Neutrophil (primary cell): ENCODE results near the gene MRS2.

ENCODE experiments used
- H3K27ac ChIP-seq: fragments of 200-600 bp; sonication (generic); 2 replicates; pipeline ENCODE4 v1.5.1; 2016; ENCODE audit warnings: mild to moderate bottlenecking, moderate library complexity
- H3K27me3 ChIP-seq: fragments of 200-600 bp; sonication (generic); 2 replicates; pipeline ENCODE4 v1.6.0; 2016; ENCODE audit warnings: mild to moderate bottlenecking
- H3K36me3 ChIP-seq: fragments of 200-600 bp; sonication (generic); 2 replicates; pipeline ENCODE4 v1.5.1; 2017
- H3K4me1 ChIP-seq, 2 experiments: fragments of 200-600 bp in 1 of 2; sonication (generic) in 1 of 2; 1 replicate in 1 of 2; 2 replicates in 1 of 2; pipeline versions ENCODE4 v1.5.1 to v1.6.1; 2013 to 2016; ENCODE audit warnings: low read depth in 1 of 2, low read length in 1 of 2, mild to moderate bottlenecking in 1 of 2, moderate library complexity in 1 of 2; ENCODE audit not compliant: control insufficient read depth in 1 of 2, insufficient read depth in 1 of 2
- H3K4me3 ChIP-seq, 2 experiments: fragments of 200-600 bp in 1 of 2; sonication (generic) in 1 of 2; 1 replicate in 1 of 2; 2 replicates in 1 of 2; pipeline ENCODE4 v1.5.1; 2013 to 2016; ENCODE audit warnings: low read depth in 1 of 2, low read length in 1 of 2, mild to moderate bottlenecking in 1 of 2, moderate library complexity in 1 of 2
- H3K9me3 ChIP-seq: fragments of 200-600 bp; sonication (generic); 2 replicates; pipeline ENCODE4 v1.5.1; 2016
- TF ChIP-seq, protein P1 (sequence below): fragments of 200-600 bp; sonication (generic); IDR thresholded peaks from 2 replicates; pipeline ENCODE4 v1.5.1; 2016; ENCODE audit warnings: antibody characterized with exemption

The MRS2 gene

DNA sequence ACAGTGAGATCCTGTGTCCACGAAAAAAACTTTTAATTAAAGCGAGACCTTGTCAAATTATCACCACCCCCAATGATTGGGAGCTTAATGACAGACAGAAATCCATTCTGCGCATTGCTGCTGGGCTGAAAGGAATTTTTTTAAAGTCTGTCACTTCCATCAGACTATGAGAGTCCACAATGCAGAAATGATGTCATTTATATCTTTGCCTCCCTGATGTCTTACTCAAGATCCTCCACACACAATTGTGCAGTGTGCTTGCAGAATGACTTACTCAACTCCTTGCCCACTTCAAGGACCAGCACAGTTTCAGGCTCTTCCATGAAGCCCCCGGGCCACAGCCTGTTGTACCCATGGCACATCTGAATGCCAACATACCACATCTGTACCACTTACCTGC lies 45.7 kb downstream of the MRS2 start:
- peaks cover 46 to 48% of the 10 kb centered on the region in 2 experiments for H3K4me1 ChIP-seq
- TF ChIP-seq, protein P1, sequence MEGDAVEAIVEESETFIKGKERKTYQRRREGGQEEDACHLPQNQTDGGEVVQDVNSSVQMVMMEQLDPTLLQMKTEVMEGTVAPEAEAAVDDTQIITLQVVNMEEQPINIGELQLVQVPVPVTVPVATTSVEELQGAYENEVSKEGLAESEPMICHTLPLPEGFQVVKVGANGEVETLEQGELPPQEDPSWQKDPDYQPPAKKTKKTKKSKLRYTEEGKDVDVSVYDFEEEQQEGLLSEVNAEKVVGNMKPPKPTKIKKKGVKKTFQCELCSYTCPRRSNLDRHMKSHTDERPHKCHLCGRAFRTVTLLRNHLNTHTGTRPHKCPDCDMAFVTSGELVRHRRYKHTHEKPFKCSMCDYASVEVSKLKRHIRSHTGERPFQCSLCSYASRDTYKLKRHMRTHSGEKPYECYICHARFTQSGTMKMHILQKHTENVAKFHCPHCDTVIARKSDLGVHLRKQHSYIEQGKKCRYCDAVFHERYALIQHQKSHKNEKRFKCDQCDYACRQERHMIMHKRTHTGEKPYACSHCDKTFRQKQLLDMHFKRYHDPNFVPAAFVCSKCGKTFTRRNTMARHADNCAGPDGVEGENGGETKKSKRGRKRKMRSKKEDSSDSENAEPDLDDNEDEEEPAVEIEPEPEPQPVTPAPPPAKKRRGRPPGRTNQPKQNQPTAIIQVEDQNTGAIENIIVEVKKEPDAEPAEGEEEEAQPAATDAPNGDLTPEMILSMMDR = no peak

DNA sequence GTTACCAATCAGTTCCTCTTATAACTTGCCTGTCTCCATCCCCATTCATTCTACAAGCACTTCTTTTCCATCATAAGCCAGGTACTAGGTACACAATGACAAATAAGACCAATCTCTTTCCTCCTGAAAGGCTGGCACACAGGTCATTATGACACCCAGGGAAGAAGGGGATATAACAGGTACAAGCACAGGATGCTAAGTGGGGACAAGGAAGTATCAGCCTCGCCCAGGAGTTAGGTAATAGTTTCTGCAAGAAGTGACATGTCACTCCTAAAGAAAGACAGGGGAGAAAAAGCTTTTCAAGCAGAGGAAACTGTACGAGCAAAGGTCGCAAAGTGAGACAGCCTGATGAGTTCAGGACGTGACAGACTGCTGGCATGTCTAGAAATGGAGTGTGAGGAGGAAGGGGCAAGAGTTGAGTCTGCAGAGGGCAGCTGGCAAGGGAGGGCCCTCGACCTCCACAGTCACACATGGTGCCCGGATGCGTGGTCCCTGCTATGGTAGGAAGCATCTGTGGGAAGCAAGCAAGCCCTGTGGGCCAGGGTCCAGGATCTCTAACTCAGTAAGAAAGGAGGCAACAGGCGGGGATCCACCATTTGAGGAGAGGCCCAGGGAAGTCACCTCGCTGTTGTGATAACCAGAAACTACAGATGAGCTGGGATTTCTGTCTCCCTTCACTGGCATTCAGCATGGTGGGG lies 46.2 kb downstream of the MRS2 start:
- Histone ChIP-seq H3K9me3 (no peaks in the 10 kb centered on the region), H3K4me3 (peak overlapping the region in 1 of 2 experiments; percentile 0), H3K36me3 (no peaks in the 10 kb centered on the region), H3K27me3 (no peaks in the 10 kb centered on the region), H3K27ac (peak overlapping the region; percentile 75), H3K4me1 (peaks cover 46 to 48% of the 10 kb centered on the region in 2 experiments)
- TF ChIP-seq, protein P1 = no peak

More for the DNA sequence above, 45.7 kb downstream of the MRS2 start:
- Histone ChIP-seq H3K27me3 (no peaks in the 10 kb centered on the region), H3K4me3 (peak overlapping the region in 1 of 2 experiments; percentile 0), H3K36me3 (no peaks in the 10 kb centered on the region), H3K27ac (peak overlapping the region; percentile 75), H3K9me3 (no peaks in the 10 kb centered on the region)

DNA sequence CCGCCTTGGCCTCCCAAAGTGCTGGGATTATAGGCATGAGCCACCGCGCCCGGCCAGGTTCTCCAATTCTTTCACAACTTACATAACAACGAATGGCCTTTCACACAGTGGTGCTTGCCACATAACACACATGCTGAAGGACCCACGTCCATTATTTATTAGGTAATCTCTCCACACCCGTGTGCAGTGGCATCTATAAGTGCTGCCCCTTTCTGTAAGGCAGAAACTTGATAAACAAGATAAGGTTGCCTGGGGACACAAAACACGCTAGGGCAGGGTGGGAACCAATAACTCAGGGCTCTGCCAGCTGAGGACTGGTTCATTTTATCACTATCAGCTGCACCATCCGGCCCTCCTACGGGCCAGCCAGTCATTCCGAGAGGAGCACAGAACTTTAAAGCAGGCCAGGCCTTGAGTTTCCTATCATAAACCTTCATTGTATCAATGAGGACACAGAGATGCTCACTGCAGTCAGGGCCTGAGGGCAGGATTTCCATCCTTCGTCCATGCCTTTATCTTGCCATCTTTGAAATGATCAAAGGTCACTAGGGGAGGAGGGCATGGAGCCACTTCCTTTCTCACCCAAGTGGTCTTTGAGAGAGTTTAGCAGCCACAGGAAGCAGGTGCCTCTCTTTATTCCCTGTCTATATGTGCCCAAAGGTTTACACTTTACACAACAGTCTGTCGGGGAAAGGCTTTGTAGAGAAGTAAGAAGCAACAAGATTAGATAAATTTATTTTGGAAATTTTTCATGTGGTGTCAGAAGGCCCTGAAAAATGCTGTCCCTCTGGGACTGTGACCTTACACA lies 49.0 kb downstream of the MRS2 start:
- Histone ChIP-seq H3K27me3 (no peaks in the 10 kb centered on the region), H3K27ac (no peak overlapping the region), H3K4me1 (peaks cover 26% of the 10 kb centered on the region in 2 experiments), H3K36me3 (no peaks in the 10 kb centered on the region), H3K4me3 (no peak overlapping the region), H3K9me3 (no peaks in the 10 kb centered on the region)
- TF ChIP-seq, protein P1 = no peak

DNA sequence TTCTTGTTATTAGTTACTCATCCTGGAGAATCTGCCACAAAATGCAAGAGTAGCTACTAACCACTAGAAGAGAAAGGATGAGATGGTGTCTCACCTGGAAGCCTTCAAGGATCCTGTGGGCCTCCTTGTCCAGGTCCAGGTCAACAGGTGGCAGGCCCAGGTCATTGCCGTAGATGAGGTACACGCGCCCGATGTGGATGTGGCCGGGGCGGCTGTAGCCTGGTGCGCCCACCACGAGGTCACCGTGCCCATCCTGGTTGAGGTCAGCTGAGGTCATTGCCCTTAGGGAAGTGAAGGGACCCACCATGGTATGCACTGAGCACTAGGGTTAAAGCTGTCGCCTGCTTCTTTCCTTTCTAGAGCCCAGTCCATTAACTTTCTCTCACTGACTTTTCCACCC lies 51.2 kb downstream of the MRS2 start:
- H3K27me3 ChIP-seq = no peaks in the 10 kb centered on the region
- H3K9me3 ChIP-seq = no peaks in the 10 kb centered on the region
- H3K4me3 ChIP-seq = no peak overlapping the region
- TF ChIP-seq, protein P1 = no peak
- H3K36me3 ChIP-seq = no peaks in the 10 kb centered on the region
- H3K27ac ChIP-seq = no peak overlapping the region
- H3K4me1 ChIP-seq = peaks cover 12 to 14% of the 10 kb centered on the region in 2 experiments

DNA sequence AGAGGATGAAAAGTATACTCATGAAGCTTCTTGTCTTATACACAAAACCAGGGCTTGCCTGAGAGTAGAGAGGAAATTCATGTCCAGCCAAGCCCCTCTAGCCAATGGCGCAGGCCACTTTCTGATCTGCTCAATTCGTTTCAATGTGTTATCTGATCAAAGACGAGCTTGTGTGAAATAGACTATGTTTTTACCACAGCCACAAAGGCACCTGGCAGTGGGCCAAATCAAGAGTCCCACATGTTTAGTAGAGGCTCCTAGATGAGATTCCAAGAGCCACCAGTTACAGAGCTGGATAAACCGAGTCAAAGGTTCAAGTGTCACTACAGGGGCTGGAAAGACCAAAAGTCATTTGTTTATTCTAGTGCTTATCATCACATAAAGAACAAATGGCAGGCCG lies 51.7 kb downstream of the MRS2 start:
- H3K9me3 ChIP-seq = no peaks in the 10 kb centered on the region
- H3K4me1 ChIP-seq = peaks cover 9 to 11% of the 10 kb centered on the region in 2 experiments
- no peaks in the 10 kb centered on the region for H3K36me3 ChIP-seq
- no peak overlapping the region for H3K4me3 ChIP-seq
- TF ChIP-seq, protein P1 = no peak
- H3K27ac ChIP-seq = no peak overlapping the region
- H3K27me3 ChIP-seq = no peaks in the 10 kb centered on the region
